HepG2 (cell line): Measurements from ENCODE around the gene BSG. TPM values are rescaled to one million over a fixed set of nuclear protein-coding genes. Genes with fewer than 3 reads are reported as not detected.

Source experiments
- ADNP ChIP-seq: sonication (generic); formaldehyde crosslinking; IDR thresholded peaks from 2 replicates; pipeline ENCODE4 v1.4.0; 2020; ENCODE audit warnings: missing genetic modification reagents
- AKAP8 ChIP-seq: sonication (generic); formaldehyde crosslinking; IDR thresholded peaks from 2 replicates; pipeline ENCODE4 v1.5.1; 2020; ENCODE audit warnings: mild to moderate bottlenecking, missing genetic modification reagents
- CEBPG ChIP-seq: IDR thresholded peaks from 2 replicates; pipeline ENCODE4 v1.6.1; 2016
- FOSL1 ChIP-seq: sonication (generic); formaldehyde crosslinking; IDR thresholded peaks from 2 replicates; pipeline ENCODE4 v1.9.0; 2021; ENCODE audit warnings: missing genetic modification reagents, borderline replicate concordance
- KDM6A ChIP-seq: IDR thresholded peaks from 2 replicates; pipeline ENCODE4 v1.6.1; 2016; ENCODE audit warnings: low read depth
- KLF15 ChIP-seq: sonication (generic); formaldehyde crosslinking; IDR thresholded peaks from 2 replicates; pipeline ENCODE4 v1.8.1; 2023; ENCODE audit warnings: borderline replicate concordance, mild to moderate bottlenecking, inconsistent platforms, missing genetic modification reagents, mixed read lengths
- MBNL3 ChIP-seq: fragments of 250-450 bp; sonication (Bioruptor Pico); conservative IDR thresholded peaks from 2 replicates; pipeline ENCODE4 v1.8.0; 2022; ENCODE audit warnings: mild to moderate bottlenecking, inconsistent platforms
- MTF2 ChIP-seq: sonication (generic); formaldehyde crosslinking; IDR thresholded peaks from 2 replicates; pipeline ENCODE4 v1.5.0; 2020; ENCODE audit warnings: missing genetic modification reagents, borderline replicate concordance
- MXD4 ChIP-seq: IDR thresholded peaks from 2 replicates; pipeline ENCODE4 v1.6.1; 2016; ENCODE audit warnings: mild to moderate bottlenecking, missing biosample characterization, missing genetic modification reagents
- NFE2L2 ChIP-seq: fragments of 150-350 bp; IDR thresholded peaks from 2 replicates; pipeline ENCODE4 v1.6.1; 2014; ENCODE audit warnings: low read length
- NFIB ChIP-seq: sonication (generic); formaldehyde crosslinking; IDR thresholded peaks from 2 replicates; pipeline ENCODE4 v1.9.0; 2021; ENCODE audit warnings: missing genetic modification reagents, mild to moderate bottlenecking, borderline replicate concordance
- NKX3-1 ChIP-seq: sonication (generic); formaldehyde crosslinking; IDR thresholded peaks from 2 replicates; pipeline ENCODE4 v1.5.0; 2020; ENCODE audit warnings: missing genetic modification reagents
- POLR2G ChIP-seq: fragments of 200-400 bp; formaldehyde crosslinking; IDR thresholded peaks from 2 replicates; pipeline ENCODE4 v1.6.1; 2018; ENCODE audit warnings: mild to moderate bottlenecking, low read depth, low read length, moderate library complexity
- RFXAP ChIP-seq: sonication (generic); formaldehyde crosslinking; IDR thresholded peaks from 2 replicates; pipeline ENCODE4 v1.4.0; 2020; ENCODE audit warnings: missing genetic modification reagents, borderline replicate concordance
- SP1 ChIP-seq, 2 experiments: fragments of 450-650 bp in 1 of 2; sonication (generic) in 1 of 2; formaldehyde crosslinking in 1 of 2; IDR thresholded peaks; 2 replicates each; pipeline versions ENCODE4 v1.4.0 to v1.6.1; 2016 to 2020; ENCODE audit warnings: missing genetic modification reagents in 1 of 2
- SSRP1 ChIP-seq: IDR thresholded peaks from 2 replicates; pipeline ENCODE4 v1.6.1; 2016; ENCODE audit warnings: control low read depth
- U2AF1 ChIP-seq: fragments of 200-400 bp; formaldehyde crosslinking; optimal IDR thresholded peaks from 2 replicates; pipeline ENCODE3; 2017; ENCODE audit warnings: mild to moderate bottlenecking, low read depth, low read length
- ZBTB10 ChIP-seq: sonication (generic); formaldehyde crosslinking; IDR thresholded peaks from 2 replicates; pipeline ENCODE4 v1.4.0; 2020; ENCODE audit warnings: missing genetic modification reagents, borderline replicate concordance
- ZBTB42 ChIP-seq: sonication (generic); formaldehyde crosslinking; IDR thresholded peaks from 2 replicates; pipeline ENCODE4 v1.5.0; 2020; ENCODE audit warnings: mild to moderate bottlenecking, missing genetic modification reagents
- ZEB1 ChIP-seq: IDR thresholded peaks from 2 replicates; pipeline ENCODE4 v1.6.1; 2012; ENCODE audit warnings: mild to moderate bottlenecking, low read depth, inconsistent platforms; ENCODE audit not compliant: insufficient replicate concordance
- ZFP90 ChIP-seq: sonication (generic); formaldehyde crosslinking; IDR thresholded peaks from 2 replicates; pipeline ENCODE4 v1.8.0; 2022; ENCODE audit warnings: missing genetic modification reagents, mild to moderate bottlenecking, inconsistent platforms, borderline replicate concordance
- ZNF780A ChIP-seq: sonication (generic); formaldehyde crosslinking; IDR thresholded peaks from 2 replicates; pipeline ENCODE4 v1.8.0; 2022; ENCODE audit warnings: mild to moderate bottlenecking, missing genetic modification reagents, moderate library complexity
- polyA plus RNA-seq, 8 experiments: library from polyadenylated mRNA; depleted of rRNA in 3 of 8; stranded (reverse) in 7 of 8; unstranded in 1 of 8; fragments of >200 nt; fragmentation: Illumina TruSeq in 4 of 8; extraction: Trizol in 4 of 8; gene quantifications; 2 replicates each; pipeline versions ENCODE4 v1.2.1 to v1.2.3, GENCODE V29; 2011 to 2016; ENCODE audit warnings: low read depth in 4 of 8, missing spikeins in 1 of 8, mixed read lengths in 1 of 8; ENCODE audit not compliant: insufficient read depth in 1 of 8
- total RNA-seq, 5 experiments: library from RNA; depleted of rRNA; stranded (reverse); fragments of >200 nt; fragmentation: Illumina TruSeq; extraction: Trizol; gene quantifications; 2 replicates each; pipeline ENCODE4 v1.2.3, GENCODE V29; 2016; ENCODE audit warnings: low read depth in 1 of 5
- TF ChIP-seq, protein P1 (sequence below): sonication (generic); formaldehyde crosslinking; IDR thresholded peaks from 2 replicates; pipeline ENCODE4 v1.9.0; 2021; ENCODE audit warnings: missing genetic modification reagents, borderline replicate concordance
- TF ChIP-seq, protein P2 (sequence below): IDR thresholded peaks from 2 replicates; pipeline ENCODE4 v1.6.1; 2016; ENCODE audit warnings: low read depth, control low read depth

The BSG gene
- total and polyA plus RNA-seq, 2 of the 13 experiments (the other 11 are each of a cell fraction or from before 2014, with no cell fraction given) = 309 to 754 TPM

- TF ChIP-seq, protein P1, sequence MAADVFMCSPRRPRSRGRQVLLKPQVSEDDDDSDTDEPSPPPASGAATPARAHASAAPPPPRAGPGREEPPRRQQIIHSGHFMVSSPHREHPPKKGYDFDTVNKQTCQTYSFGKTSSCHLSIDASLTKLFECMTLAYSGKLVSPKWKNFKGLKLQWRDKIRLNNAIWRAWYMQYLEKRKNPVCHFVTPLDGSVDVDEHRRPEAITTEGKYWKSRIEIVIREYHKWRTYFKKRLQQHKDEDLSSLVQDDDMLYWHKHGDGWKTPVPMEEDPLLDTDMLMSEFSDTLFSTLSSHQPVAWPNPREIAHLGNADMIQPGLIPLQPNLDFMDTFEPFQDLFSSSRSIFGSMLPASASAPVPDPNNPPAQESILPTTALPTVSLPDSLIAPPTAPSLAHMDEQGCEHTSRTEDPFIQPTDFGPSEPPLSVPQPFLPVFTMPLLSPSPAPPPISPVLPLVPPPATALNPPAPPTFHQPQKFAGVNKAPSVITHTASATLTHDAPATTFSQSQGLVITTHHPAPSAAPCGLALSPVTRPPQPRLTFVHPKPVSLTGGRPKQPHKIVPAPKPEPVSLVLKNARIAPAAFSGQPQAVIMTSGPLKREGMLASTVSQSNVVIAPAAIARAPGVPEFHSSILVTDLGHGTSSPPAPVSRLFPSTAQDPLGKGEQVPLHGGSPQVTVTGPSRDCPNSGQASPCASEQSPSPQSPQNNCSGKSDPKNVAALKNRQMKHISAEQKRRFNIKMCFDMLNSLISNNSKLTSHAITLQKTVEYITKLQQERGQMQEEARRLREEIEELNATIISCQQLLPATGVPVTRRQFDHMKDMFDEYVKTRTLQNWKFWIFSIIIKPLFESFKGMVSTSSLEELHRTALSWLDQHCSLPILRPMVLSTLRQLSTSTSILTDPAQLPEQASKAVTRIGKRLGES (CRISPR knock-in tag) = no peak
- TF ChIP-seq ZNF780A (CRISPR knock-in tag) (no peak), KDM6A (CRISPR knock-in tag) (no peak; the same call in 1 of the 2 replicates), NFE2L2 (no peak), KLF15 (no peak), CEBPG (no peak), ZBTB10 (no peak), MBNL3 (CRISPR knock-in tag) (no peak), POLR2G (0 out of 2 replicates have a peak, but pooled peaks have one; percentile 27), RFXAP (CRISPR knock-in tag) (no peak), FOSL1 (CRISPR knock-in tag) (no peak), NKX3-1 (peak; percentile 65; the same call in 1 of the 2 replicates), U2AF1 (no peak), ZFP90 (CRISPR knock-in tag) (no peak), ZEB1 (no peak), SSRP1 (CRISPR knock-in tag) (no peak), NFIB (CRISPR knock-in tag) (no peak), SP1 (IDR thresholded peaks at IDR 0.05) (no peak), SP1 (CRISPR knock-in tag; IDR thresholded peaks at IDR 0.05) (no peak), MTF2 (CRISPR knock-in tag) (no peak), ZBTB42 (CRISPR knock-in tag) (no peak), ADNP (CRISPR knock-in tag) (no peak), MXD4 (CRISPR knock-in tag) (no peak), AKAP8 (CRISPR knock-in tag) (no peak)
- TF ChIP-seq, protein P2, sequence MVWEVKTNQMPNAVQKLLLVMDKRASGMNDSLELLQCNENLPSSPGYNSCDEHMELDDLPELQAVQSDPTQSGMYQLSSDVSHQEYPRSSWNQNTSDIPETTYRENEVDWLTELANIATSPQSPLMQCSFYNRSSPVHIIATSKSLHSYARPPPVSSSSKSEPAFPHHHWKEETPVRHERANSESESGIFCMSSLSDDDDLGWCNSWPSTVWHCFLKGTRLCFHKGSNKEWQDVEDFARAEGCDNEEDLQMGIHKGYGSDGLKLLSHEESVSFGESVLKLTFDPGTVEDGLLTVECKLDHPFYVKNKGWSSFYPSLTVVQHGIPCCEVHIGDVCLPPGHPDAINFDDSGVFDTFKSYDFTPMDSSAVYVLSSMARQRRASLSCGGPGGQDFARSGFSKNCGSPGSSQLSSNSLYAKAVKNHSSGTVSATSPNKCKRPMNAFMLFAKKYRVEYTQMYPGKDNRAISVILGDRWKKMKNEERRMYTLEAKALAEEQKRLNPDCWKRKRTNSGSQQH (CRISPR knock-in tag) = no peak
These were observed 39.6 kb upstream of the BSG start (continued) for GRCh38 chr19:532561-533363.
